GM18870 (cell line): ENCODE measurements around the gene ATAD3C.
"Not testable (repeated sequence)": the region's sequence is repeated elsewhere in the genome, so short reads cannot be mapped to it uniquely, and the experiment has no call there.

Experiments
- ATAC-seq: cut with Tn5 transposase; IDR thresholded peaks from one replicate; pipeline ENCODE4 v1.9.1; 2021; ENCODE audit warnings: moderate library complexity; ENCODE audit not compliant: unreplicated experiment

The ATAD3C gene

GRCh38 chr1:1418464-1419362 is 30.8 kb upstream of the ATAD3C start:
- no peak for ATAC-seq

- ATAC-seq = no peak
These were observed 30.1 kb upstream of the ATAD3C start for GRCh38 chr1:1419363-1419812.

- ATAC-seq = no peak
These were observed 29.5 kb upstream of the ATAD3C start for GRCh38 chr1:1419813-1420653.

- no peak for ATAC-seq
These were observed 28.8 kb upstream of the ATAD3C start for GRCh38 chr1:1420654-1421141.

- ATAC-seq = no peak
These were observed 28.2 kb upstream of the ATAD3C start, which contains the start of gene ANKRD65 for GRCh38 chr1:1421147-1421906. ANKRD65 (minus strand) TSS chr1:1421276; CDS start chr1:1421005, 271 bp downstream.

GRCh38 chr1:1421907-1422464 is 27.5 kb upstream of the ATAD3C start:
- no peak for ATAC-seq

- no peak for ATAC-seq
These were observed 26.8 kb upstream of the ATAD3C start for GRCh38 chr1:1422465-1423244.

- ATAC-seq = no peak
These were observed 26.3 kb upstream of the ATAD3C start for GRCh38 chr1:1423245-1423597.

GRCh38 chr1:1424707-1425106 is 24.8 kb upstream of the ATAD3C start:
- no peak for ATAC-seq

- ATAC-seq = no peak
These were observed 24.1 kb upstream of the ATAD3C start for GRCh38 chr1:1425426-1425752.

GRCh38 chr1:1425753-1426495 is 23.6 kb upstream of the ATAD3C start:
- ATAC-seq = no peak

GRCh38 chr1:1426496-1427105 is 22.9 kb upstream of the ATAD3C start:
- ATAC-seq = no peak

- ATAC-seq = no peak
These were observed 22.2 kb upstream of the ATAD3C start for GRCh38 chr1:1427106-1427819.

GRCh38 chr1:1427820-1428148 is 21.7 kb upstream of the ATAD3C start:
- ATAC-seq = no peak

- ATAC-seq = no peak
These were observed 21.3 kb upstream of the ATAD3C start for GRCh38 chr1:1428174-1428573.

GRCh38 chr1:1428967-1429366 is 20.5 kb upstream of the ATAD3C start:
- ATAC-seq = not testable (repeated sequence)

- ATAC-seq = no peak
These were observed 19.8 kb upstream of the ATAD3C start for GRCh38 chr1:1429671-1430073.
